Activated CD8-positive, alpha-beta memory T cell treated with anti-CD3 and anti-CD28 coated beads, Interleukin-2, amount 10 ng/mL, durations not matched to agents 7 days and 5 days (primary cell): Measurements from ENCODE around the gene AJAP1. TPM values are rescaled to one million over a fixed set of nuclear protein-coding genes. Genes with fewer than 3 reads are reported as not detected.

Experiments used
- ATAC-seq: fragments of 150-1000 bp; cut with Tn5 transposase; one replicate; pipeline ENCODE4 v1.10.0; 2021; ENCODE audit warnings: moderate library complexity
- CTCF ChIA-PET: fragments of 350-600 bp; sonication (Branson Sonifier 250); formaldehyde crosslinking; loops from one replicate; lab custom pipeline; 2021; ENCODE audit warnings: antibody characterized with exemption; lab: Charles Lee
- DNase-seq: peaks from one replicate; pipeline ENCODE4 v3.0.0-alpha.2; 2020
- H3K27ac Mint-ChIP-seq: one replicate; pipeline ENCODE4 v1.8.0; 2021; ENCODE audit warnings: mild to moderate bottlenecking, mixed read lengths
- H3K27me3 Mint-ChIP-seq: one replicate; pipeline ENCODE4 v1.8.0; 2021; ENCODE audit warnings: mixed read lengths
- H3K36me3 Mint-ChIP-seq: one replicate; pipeline ENCODE4 v1.8.0; 2021; ENCODE audit warnings: mild to moderate bottlenecking, mixed read lengths
- H3K4me1 Mint-ChIP-seq: one replicate; pipeline ENCODE4 v1.8.0; 2021; ENCODE audit warnings: mixed read lengths
- H3K4me3 Mint-ChIP-seq: one replicate; pipeline ENCODE4 v1.8.0; 2021; ENCODE audit warnings: mild to moderate bottlenecking, moderate library complexity, mixed read lengths
- H3K9me3 Mint-ChIP-seq: one replicate; pipeline ENCODE4 v1.8.0; 2022; ENCODE audit warnings: low read depth, mixed read lengths
- total RNA-seq, 2 experiments: library from RNA; stranded (reverse); gene quantifications; one replicate each; pipeline ENCODE4 v1.2.3, GENCODE V29; 2021

AJAP1 gene
- total RNA-seq, 2 experiments from 2014 or later, result not detected

DNA sequence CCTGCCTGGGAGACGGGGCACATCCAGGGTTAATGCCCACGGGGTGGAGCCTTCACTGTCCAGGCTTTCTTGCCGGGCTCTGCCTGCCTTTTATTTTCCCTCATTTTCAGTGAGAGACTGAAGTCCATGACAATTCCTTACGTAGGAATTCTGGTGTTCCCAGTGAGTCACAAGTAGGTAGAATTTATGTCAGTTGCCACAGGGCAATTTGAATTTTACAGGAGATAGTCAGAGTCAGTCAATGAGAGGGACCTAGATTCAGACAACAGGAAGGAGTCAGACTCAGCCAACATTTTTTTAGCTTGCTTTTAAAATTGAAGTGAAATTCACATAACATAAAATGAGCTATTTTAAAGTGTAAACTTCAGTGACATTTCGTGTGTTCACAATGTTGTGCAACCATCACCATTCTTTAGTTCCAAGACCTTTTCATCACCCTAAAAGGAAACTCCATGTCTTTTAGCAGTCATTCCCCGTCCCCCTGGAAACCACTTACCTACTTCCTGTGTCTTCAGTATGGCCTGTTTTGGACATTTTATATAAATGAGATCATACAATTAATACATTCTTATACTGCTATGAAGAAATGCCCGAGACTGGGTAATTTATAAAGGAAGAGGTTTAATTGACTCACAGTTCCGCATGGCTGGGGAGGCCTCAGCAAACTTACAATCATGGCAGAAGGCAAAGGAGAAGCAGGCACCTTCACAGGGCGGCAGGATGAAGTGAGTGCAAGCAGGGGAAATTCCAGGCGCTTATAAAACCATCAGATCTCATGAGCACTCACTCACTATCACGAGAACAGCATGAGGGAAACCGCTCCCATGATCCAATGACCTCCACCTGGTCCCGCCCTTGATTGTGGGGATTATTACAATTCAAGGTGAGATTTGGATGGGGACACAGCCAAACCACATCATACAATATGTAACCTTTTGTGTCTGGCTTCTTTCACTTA is 14.6 kb downstream of the AJAP1 start:
- ATAC-seq, result no peak

DNA sequence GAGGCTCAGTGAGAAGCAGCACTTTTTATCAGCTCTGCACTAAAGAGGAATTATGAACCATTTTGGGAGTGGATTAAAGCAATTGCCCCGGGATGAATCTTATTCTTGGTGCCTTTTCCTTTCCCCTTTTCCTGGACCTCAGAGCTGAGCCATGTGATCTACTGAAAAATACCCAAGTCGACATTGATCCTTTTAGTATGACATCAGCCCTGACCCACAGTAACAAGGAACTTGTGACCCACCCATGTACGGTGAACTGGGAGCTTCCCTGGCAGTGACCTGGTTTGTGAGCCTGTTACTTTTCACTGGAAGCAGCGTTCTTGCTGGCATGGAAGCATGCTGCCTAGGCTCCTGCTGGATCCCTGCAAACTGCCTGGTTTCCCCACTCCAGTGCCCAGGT is 15.9 kb downstream of the AJAP1 start:
- Mint-ChIP-seq H3K4me1 (no peaks in the 10 kb centered on the region), H3K27me3 (no peaks in the 10 kb centered on the region), H3K27ac (no peak overlapping the region), H3K9me3 (no peaks in the 10 kb centered on the region), H3K36me3 (no peaks in the 10 kb centered on the region), H3K4me3 (no peak overlapping the region)
- DNase-seq (no peak), ATAC-seq (no peak)
- CTCF ChIA-PET, result no interaction called here

More for the DNA sequence above, 14.6 kb downstream of the AJAP1 start:
- Mint-ChIP-seq H3K4me3 (no peak overlapping the region), H3K27ac (no peak overlapping the region), H3K9me3 (no peaks in the 10 kb centered on the region), H3K27me3 (no peaks in the 10 kb centered on the region), H3K36me3 (no peaks in the 10 kb centered on the region), H3K4me1 (no peaks in the 10 kb centered on the region)
- CTCF ChIA-PET, result no interaction called here
- DNase-seq, result no peak

DNA sequence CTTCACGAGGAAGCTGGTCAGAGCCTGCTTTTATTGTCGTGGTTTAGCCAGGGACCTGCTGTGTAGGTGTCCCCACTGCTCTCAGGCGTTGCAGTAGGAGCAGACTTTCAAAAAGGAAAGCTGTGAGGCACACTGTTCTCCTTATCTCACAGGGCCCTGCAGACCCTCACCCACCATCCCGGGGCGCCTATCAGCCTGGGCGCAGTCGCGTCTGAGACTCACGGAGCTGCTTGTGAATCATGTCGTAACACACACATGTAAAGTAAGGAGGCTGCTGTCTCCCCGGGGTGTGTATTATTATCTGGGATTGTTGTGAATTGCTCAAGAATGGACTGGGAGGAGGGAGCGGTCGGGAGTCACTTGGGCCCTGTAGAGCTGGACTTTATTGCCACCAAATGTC is 17.4 kb downstream of the AJAP1 start:
- Mint-ChIP-seq H3K27me3 (no peaks in the 10 kb centered on the region), H3K27ac (no peak overlapping the region), H3K4me3 (no peak overlapping the region), H3K4me1 (no peaks in the 10 kb centered on the region), H3K36me3 (no peaks in the 10 kb centered on the region), H3K9me3 (no peaks in the 10 kb centered on the region)
- CTCF ChIA-PET, result no interaction called here
- ATAC-seq (no peak), DNase-seq (no peak)

- H3K4me1 Mint-ChIP-seq, result no peaks in the 10 kb centered on the region
- H3K27ac Mint-ChIP-seq, result no peak overlapping the region
- H3K27me3 Mint-ChIP-seq, result no peaks in the 10 kb centered on the region
- H3K36me3 Mint-ChIP-seq, result no peaks in the 10 kb centered on the region
- ATAC-seq (no peak), DNase-seq (no peak)
- CTCF ChIA-PET, result no interaction called here
- H3K4me3 Mint-ChIP-seq, result no peak overlapping the region
- H3K9me3 Mint-ChIP-seq, result no peaks in the 10 kb centered on the region
Observed at GRCh38 chr1:4673494-4673893, 19.1 kb downstream of the AJAP1 start.

GRCh38 chr1:4674117-4674516 is 19.7 kb downstream of the AJAP1 start:
- CTCF ChIA-PET, result no interaction called here

DNA sequence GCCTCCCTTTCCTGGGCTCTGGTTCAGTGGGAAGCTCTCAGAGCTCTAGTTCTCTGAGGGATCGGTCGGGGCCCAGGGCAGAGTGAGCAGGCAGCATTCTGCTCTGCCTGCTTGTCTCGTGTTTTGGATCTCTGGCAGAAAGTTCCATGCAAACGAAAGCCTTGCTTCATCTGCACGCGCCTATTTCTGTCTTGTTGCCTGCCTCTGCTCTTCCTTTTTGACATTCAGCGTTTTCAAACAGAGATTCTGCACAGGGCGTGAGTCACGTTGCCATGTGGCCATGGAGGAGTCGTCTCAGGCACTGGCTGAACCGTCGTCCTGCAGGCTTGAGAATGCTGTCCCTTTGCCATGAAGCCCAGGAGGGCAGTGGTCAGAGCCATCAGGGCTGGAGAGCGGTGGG is 20.3 kb downstream of the AJAP1 start:
- H3K4me1 Mint-ChIP-seq, result no peaks in the 10 kb centered on the region
- DNase-seq (no peak), ATAC-seq (no peak)
- H3K27ac Mint-ChIP-seq, result no peak overlapping the region
- no peaks in the 10 kb centered on the region for H3K27me3 Mint-ChIP-seq
- no peaks in the 10 kb centered on the region for H3K36me3 Mint-ChIP-seq
- CTCF ChIA-PET, result no interaction called here
- H3K4me3 Mint-ChIP-seq, result no peak overlapping the region
- H3K9me3 Mint-ChIP-seq, result no peaks in the 10 kb centered on the region

More at GRCh38 chr1:4674117-4674516, 19.7 kb downstream of the AJAP1 start:
- no peak overlapping the region for H3K27ac Mint-ChIP-seq
- H3K27me3 Mint-ChIP-seq, result no peaks in the 10 kb centered on the region
- ATAC-seq (no peak), DNase-seq (no peak)
- no peaks in the 10 kb centered on the region for H3K4me1 Mint-ChIP-seq
- H3K36me3 Mint-ChIP-seq, result no peaks in the 10 kb centered on the region
- H3K9me3 Mint-ChIP-seq, result no peaks in the 10 kb centered on the region
- H3K4me3 Mint-ChIP-seq, result no peak overlapping the region

GRCh38 chr1:4675454-4676186 is 21.2 kb downstream of the AJAP1 start:
- H3K27ac Mint-ChIP-seq, result no peak overlapping the region
- ATAC-seq, result no peak
- no peak for DNase-seq
- no peaks in the 10 kb centered on the region for H3K9me3 Mint-ChIP-seq
- no peaks in the 10 kb centered on the region for H3K27me3 Mint-ChIP-seq
- no peak overlapping the region for H3K4me3 Mint-ChIP-seq
- CTCF ChIA-PET, result no interaction called here
- no peaks in the 10 kb centered on the region for H3K4me1 Mint-ChIP-seq
- no peaks in the 10 kb centered on the region for H3K36me3 Mint-ChIP-seq

GRCh38 chr1:4676253-4676652 is 21.8 kb downstream of the AJAP1 start:
- Mint-ChIP-seq H3K27ac (no peak overlapping the region), H3K36me3 (no peaks in the 10 kb centered on the region), H3K27me3 (no peaks in the 10 kb centered on the region), H3K4me1 (no peaks in the 10 kb centered on the region), H3K9me3 (no peaks in the 10 kb centered on the region), H3K4me3 (no peak overlapping the region)
- DNase-seq, result no peak
- ATAC-seq, result no peak
- CTCF ChIA-PET, result no interaction called here

DNA sequence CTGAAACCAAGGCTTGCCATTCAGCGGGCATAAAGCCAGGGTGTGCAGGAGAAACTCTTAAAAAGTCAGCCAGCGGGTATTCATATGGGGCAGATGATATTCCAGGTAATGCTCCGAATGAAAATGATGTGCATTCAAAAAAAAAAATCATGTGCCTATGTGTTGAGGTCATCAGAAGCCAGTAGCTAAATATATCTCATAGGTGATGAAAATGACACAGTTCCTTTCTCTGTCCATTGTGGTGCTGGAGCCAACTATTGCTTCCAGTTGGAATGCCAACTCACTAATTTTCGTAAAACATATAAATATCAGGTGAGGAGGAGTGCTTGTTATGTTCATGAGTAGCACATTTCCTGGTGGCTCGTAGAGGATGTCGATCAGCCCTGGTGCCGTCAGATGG is 23.2 kb downstream of the AJAP1 start:
- Mint-ChIP-seq H3K4me3 (no peak overlapping the region), H3K9me3 (no peaks in the 10 kb centered on the region), H3K27me3 (no peaks in the 10 kb centered on the region), H3K36me3 (no peaks in the 10 kb centered on the region), H3K27ac (no peak overlapping the region), H3K4me1 (no peaks in the 10 kb centered on the region)
- CTCF ChIA-PET, result no interaction called here
- no peak for ATAC-seq
- no peak for DNase-seq

DNA sequence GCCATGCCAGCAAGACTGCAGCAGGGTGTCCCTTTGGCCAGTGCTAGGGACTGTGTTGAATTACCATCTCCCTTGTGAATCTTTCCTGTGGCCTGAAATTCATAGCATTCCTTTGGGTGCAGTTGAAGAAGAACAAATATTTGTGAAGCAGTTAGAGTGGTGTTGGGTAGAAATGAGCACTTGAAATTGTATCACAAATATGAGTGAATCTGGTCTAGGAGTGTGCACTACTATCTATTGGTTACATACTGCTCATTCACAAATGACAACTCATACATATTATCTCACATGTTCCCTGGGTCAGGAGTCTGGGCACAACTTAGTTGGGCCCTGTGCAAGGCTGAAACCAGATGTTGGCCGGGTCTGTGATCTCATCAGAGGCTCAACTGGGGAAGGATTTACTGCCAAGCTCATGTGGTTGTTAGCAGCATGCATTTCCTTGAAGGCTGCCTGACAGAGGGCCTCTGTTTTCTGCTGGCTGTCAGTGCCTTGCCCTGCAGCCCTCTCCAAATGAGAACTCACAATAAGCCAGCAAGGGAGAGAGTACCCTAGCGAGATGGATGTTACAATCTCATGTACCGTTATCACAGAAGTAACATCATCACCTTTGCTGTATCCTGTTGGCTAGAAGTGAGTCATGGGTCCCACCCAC is 23.8 kb downstream of the AJAP1 start:
- Mint-ChIP-seq H3K27ac (no peak overlapping the region), H3K9me3 (no peaks in the 10 kb centered on the region), H3K4me1 (no peaks in the 10 kb centered on the region), H3K36me3 (no peaks in the 10 kb centered on the region), H3K4me3 (no peak overlapping the region), H3K27me3 (no peaks in the 10 kb centered on the region)
- ATAC-seq, result no peak
- DNase-seq, result no peak
- CTCF ChIA-PET, result no interaction called here

GRCh38 chr1:4681026-4681425 is 26.6 kb downstream of the AJAP1 start:
- CTCF ChIA-PET, result no interaction called here
- no peak for ATAC-seq
- Mint-ChIP-seq H3K27me3 (no peaks in the 10 kb centered on the region), H3K4me1 (no peaks in the 10 kb centered on the region), H3K4me3 (no peak overlapping the region), H3K9me3 (no peaks in the 10 kb centered on the region), H3K36me3 (no peaks in the 10 kb centered on the region), H3K27ac (no peak overlapping the region)
- DNase-seq, result no peak

DNA sequence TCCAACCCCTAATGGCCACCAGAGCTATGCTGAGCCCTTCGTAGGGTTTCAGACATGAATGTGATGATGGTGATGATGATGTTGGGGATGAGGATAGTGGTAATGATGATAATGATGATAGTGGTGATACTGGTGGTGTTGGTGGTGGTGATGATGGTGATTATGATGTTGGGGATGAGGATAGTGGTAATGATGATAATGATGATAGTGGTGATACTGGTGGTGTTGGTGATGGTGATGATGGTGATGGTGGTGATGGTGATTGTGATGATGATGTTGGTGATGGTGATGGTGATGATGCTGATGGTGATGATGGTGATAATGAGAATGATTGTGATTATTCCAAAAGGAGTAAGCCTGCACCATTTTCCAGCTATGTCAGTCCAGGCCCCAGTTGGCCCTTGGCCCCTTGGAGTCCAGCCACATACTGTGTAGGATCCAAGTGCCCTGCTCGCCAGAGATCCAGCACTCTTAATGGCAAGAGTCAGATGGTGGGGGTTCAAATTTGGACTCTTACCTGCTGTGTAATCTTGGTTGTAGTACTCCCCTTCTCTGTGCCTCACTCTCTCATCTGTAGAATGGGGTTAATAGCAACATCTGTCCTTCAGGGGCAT is 28.3 kb downstream of the AJAP1 start:
- H3K9me3 Mint-ChIP-seq, result no peaks in the 10 kb centered on the region
- ATAC-seq (no peak), DNase-seq (no peak)
- no peaks in the 10 kb centered on the region for H3K36me3 Mint-ChIP-seq
- CTCF ChIA-PET, result no interaction called here
- H3K27me3 Mint-ChIP-seq, result no peaks in the 10 kb centered on the region
- H3K4me3 Mint-ChIP-seq, result no peak overlapping the region
- no peak overlapping the region for H3K27ac Mint-ChIP-seq
- no peaks in the 10 kb centered on the region for H3K4me1 Mint-ChIP-seq

- DNase-seq, result no peak
Observed at GRCh38 chr1:4684136-4684535, 29.7 kb downstream of the AJAP1 start.

More at GRCh38 chr1:4684136-4684535, 29.7 kb downstream of the AJAP1 start:
- H3K27ac Mint-ChIP-seq, result no peak overlapping the region
- H3K36me3 Mint-ChIP-seq, result no peaks in the 10 kb centered on the region
- ATAC-seq, result no peak
- no peaks in the 10 kb centered on the region for H3K4me1 Mint-ChIP-seq
- no peaks in the 10 kb centered on the region for H3K9me3 Mint-ChIP-seq
- CTCF ChIA-PET, result no interaction called here
- no peak overlapping the region for H3K4me3 Mint-ChIP-seq
- no peaks in the 10 kb centered on the region for H3K27me3 Mint-ChIP-seq
